CD1c-positive myeloid dendritic cell (primary cell): ENCODE results near the gene CD300A.
"Not testable (repeated sequence)": the region's sequence is repeated elsewhere in the genome, so short reads cannot be mapped to it uniquely, and the experiment has no call there.

Source experiments
- DNase-seq: peaks from one replicate; pipeline ENCODE4 v3.0.0-alpha.2; 2016; ENCODE audit errors: extremely low spot score

CD300A gene

GRCh38 chr17:74518413-74518981 is 52.1 kb downstream of the CD300A start:
- not testable (repeated sequence) for DNase-seq

GRCh38 chr17:74520016-74520434 is 53.6 kb downstream of the CD300A start:
- DNase-seq: peak; percentile 90

DNA sequence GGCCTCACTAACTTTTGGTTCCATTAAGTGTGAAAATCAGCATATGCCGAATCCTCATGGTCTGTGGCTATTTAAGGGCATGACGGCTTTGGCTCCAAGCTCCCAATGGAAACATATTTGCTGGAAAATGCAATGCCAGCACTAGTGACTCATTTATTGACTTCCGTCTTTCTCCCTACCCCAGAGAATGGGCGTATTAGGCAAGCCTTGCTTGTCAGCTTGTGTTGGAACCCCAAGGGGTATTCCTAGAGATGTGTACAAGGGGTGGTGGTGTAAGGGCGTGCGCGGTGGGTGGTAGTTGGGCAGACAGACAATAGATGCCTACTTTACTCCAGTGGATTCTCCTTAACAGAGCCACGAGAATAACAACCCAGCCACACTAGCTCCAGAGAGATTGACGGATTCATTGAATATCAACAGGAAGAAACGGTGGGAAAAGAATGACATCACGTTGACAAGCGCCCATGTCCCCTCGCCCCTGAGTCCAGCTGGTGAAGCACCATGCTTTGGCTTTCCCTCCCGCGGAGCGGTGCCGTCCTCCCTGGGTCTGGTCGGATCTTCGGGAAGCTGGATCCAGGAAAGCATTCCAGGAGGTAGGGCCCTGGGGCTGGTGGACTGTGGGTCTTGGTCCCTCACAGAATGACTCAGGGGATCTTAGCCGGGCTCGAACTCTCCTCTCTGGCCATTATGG is 54.5 kb downstream of the CD300A start:
- peak; percentile 96 for DNase-seq

- peak; percentile 93 for DNase-seq
Observed at GRCh38 chr17:74521701-74522201, 55.3 kb downstream of the CD300A start.

DNA sequence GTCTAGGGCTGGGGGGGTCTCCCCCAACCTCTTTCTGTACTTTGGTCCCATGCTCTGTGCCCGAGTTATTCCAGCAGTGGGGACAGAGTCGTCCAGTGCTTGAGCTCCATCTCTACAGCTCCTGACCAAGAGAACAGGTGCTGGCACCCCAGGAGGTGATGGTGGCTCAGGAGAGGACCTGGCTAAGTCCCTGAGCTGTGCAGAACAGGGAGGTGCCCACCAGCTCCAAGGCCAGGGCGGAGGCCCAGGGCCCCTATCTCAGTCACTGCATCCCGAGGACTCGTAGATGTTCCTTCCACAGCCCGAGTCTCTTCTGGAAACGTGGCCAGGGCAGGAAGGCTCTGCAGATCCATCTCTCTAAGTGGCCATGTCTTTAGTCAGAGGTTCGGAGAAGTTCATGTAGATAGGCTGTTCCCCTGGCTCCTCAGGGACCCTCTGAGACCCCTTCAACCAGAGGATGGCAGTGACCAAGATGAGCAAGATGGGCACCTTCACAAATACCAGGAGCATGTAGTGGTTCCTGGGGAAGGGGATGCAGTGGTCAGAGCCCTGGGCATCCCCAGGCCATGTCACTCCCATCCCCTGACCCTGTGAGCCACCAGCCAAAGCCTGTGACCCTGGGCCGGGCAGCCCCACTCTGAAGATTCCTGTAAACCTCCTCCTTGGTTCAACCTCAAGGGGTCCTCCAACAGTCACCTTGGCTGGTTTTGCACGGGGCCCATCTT is 56.1 kb downstream of the CD300A start:
- no peak for DNase-seq

- no peak for DNase-seq
Observed at GRCh38 chr17:74523308-74523707, 56.9 kb downstream of the CD300A start.

- peak; percentile 50 for DNase-seq
Observed at GRCh38 chr17:74524653-74525464, 58.4 kb downstream of the CD300A start.

- no peak for DNase-seq
Observed at GRCh38 chr17:74525465-74525725, 59.0 kb downstream of the CD300A start.

GRCh38 chr17:74525781-74526288 is 59.4 kb downstream of the CD300A start:
- no peak for DNase-seq

- DNase-seq: no peak
Observed at GRCh38 chr17:74526681-74527080, 60.2 kb downstream of the CD300A start.

DNA sequence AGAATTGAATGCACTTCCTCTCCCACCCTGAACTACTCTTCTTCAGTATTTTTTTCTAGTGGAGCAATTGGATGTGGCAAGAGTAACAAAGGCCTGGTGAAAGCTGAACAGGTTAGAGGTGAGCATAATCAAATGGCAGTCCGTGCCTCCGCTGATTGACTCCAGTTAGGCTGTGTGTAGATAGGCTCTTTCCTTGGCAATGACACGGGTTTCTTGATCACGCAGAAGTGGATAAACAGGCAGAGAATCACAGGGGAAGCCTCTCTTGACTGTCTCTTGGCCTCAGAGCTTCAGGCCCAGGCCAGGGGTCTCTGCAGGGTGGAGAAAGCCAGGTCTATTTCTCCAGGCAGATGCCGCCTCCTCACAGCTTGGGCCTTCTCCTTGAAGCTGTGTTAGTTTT is 60.6 kb downstream of the CD300A start:
- peak; percentile 41 for DNase-seq

GRCh38 chr17:74527756-74528155 is 61.3 kb downstream of the CD300A start:
- no peak for DNase-seq

DNA sequence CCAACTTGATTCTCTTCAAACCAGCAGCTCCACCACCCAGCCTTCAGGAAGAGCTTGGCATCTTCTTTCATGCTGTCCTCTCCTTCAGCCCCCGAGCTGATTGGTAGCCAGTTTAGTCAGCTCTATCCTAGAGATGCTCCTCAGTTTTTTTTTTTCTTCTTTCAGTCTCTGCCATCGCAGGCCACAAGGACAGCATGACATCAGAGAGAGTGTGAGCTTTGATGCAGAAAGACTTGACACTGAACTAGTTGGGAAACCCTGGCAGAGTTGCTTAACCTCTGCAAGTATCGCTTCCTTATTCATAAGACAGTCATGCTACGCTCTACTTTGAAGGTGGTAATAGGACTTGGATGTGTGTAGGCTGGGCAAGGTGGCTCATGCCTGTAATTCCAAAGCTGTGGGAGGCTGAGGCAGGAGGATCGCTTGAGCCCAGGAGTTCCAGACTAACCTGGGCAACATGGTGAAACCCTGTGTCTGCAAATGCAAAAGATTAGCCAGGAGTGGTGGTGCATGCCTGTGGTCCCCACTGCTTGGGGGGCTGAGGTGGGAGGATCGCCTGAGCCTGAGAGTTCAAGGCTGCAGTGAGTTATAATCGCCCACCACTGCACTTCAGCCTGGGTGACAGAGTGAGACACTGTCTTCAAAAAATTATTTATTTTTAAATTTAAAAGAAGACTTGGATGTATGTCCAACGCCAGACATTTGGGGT is 62.2 kb downstream of the CD300A start:
- peak; percentile 97 for DNase-seq

DNA sequence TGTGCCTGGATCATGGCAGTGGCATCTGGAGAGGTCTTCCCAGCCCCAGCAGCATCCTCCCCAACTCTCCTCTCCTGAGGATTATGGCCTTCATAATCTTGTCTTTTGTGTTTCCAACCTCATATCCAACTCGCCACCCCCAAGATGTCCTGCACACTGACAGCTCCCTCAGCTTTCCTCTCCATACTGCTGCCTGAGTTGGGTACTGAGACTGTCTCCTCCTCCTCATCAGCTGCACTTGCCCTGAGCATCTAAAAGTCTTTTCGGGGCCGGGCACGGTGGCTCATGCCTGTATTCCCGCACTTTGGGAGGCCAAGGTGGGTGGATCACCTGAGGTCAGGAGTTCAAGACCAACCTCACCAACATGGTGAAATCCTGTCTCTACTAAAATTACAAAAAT is 62.8 kb downstream of the CD300A start:
- no peak for DNase-seq

GRCh38 chr17:74530831-74531150 is 64.4 kb downstream of the CD300A start:
- no peak for DNase-seq

DNA sequence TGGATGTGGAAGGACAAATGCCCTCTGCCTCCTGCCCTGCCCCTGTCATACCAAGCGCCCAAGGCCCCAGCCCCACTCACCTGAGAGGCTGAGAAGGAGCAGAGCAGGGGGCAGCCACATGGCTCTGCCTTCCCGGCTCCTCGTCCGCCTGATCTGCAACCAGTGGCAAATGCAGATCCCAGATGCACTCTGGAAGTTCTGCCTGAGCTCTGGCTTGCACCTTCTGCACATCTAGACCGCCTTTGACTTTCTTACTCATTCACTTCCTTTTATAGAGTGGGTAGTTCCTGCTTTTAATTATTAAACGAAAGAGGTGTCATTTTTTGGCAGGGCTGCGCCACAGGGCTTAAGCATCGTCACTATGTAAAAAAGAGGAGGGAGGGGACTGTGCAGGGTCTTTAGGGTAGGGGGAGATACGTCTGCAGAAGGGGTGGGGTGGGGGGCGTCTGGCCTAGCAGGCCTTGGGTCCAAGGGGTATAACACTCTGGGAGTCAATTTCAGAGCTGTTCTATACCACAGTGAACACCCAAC is 64.9 kb downstream of the CD300A start, which contains the start of gene CD300LB:
Gene CD300LB, minus strand, starts transcription at position 245 of the 531 bp plus-strand sequence. Its CDS starts 125 bp downstream, at position 120.
- peak; percentile 80 for DNase-seq

GRCh38 chr17:74532115-74532514 is 65.7 kb downstream of the CD300A start:
- peak; percentile 96 for DNase-seq
